ENCODE results near the gene GPC1. TPM values are rescaled to one million over a fixed set of nuclear protein-coding genes. Genes with fewer than 3 reads are reported as not detected.

GPC1 gene
- polyA plus RNA-seq, 1 of the 3 experiments (the other 2 are of a cell fraction) = 65.5 TPM

- no peak overlapping the region for H3K9ac ChIP-seq
- H3K27me3 ChIP-seq (ENCODE audit: insufficient read depth) = no peaks in the 10 kb centered on the region
- H3K9me2 ChIP-seq = no peaks in the 10 kb centered on the region
- H4K20me1 ChIP-seq (ENCODE audit: insufficient read depth) = no peaks in the 10 kb centered on the region
- no peaks in the 10 kb centered on the region for H3K79me2 ChIP-seq (ENCODE audit: insufficient read depth)
- no peak overlapping the region for H3K27ac ChIP-seq (ENCODE audit: low read depth in 2 of 2, low read length in 1 of 2)
- H3K9me3 ChIP-seq = no peaks in the 10 kb centered on the region
- peaks cover 3 to 14% of the 10 kb centered on the region in 2 experiments for H3K36me3 ChIP-seq (replicated peaks in 1 of 2; ENCODE audit: control insufficient read depth in 1 of 2, insufficient read depth in 2 of 2, low read length in 1 of 2)
- H3K4me3 ChIP-seq (ENCODE audit: low read depth in 2 of 2, low read length in 1 of 2) = no peak overlapping the region
- 100% methylated on average over 2 of the region's 2 CpGs for WGBS (ENCODE audit: low lambda C conversion rate)
- POLR2A ChIA-PET = interaction anchor here (1.0 kb wide), 1 partner anchor 46 kb away, joined by 3 read pairs; no protein-coding TSS in a partner anchor
- TF ChIP-seq SMC3 (IDR thresholded peaks at IDR 0.05; ENCODE audit: low read depth, low read length) (no peak), MAX (IDR thresholded peaks at IDR 0.05; ENCODE audit: low read depth) (no peak), USF1 (IDR thresholded peaks at IDR 0.05; ENCODE audit: borderline replicate concordance, low read depth) (no peak), MEF2A (IDR thresholded peaks at IDR 0.05; ENCODE audit: borderline replicate concordance, low read depth) (no peak)
- no peak for DNase-seq
- H3K4me2 ChIP-seq = no peak overlapping the region
- no peak overlapping the region for H2AFZ ChIP-seq (ENCODE audit: low read depth)
- no peaks in the 10 kb centered on the region; a peak in 1 of 4 replicates for H3K4me1 ChIP-seq (ENCODE audit: control insufficient read depth in 1 of 2, insufficient read depth in 2 of 2, low read depth in 1 of 2, low read length in 1 of 2)
- CTCF ChIA-PET = interaction anchor here (0.6 to 2.3 kb wide), 17 partner anchors 10 to 325 kb away, joined by 3 to 11 read pairs (median 4); no protein-coding TSS in a partner anchor
- H3F3A ChIP-seq (replicated peaks; ENCODE audit: insufficient read depth) = no peaks in the 10 kb centered on the region
Observed at GRCh38 chr2:240514631-240515030, 79.2 kb downstream of the GPC1 start.

GRCh38 chr2:240517342-240517741 is 81.9 kb downstream of the GPC1 start:
- Histone ChIP-seq H3K4me3 (ENCODE audit: low read depth in 2 of 2, low read length in 1 of 2) (no peak overlapping the region), H3K9me3 (no peaks in the 10 kb centered on the region), H3K9ac (no peak overlapping the region), H3K4me2 (no peak overlapping the region), H3K79me2 (ENCODE audit: insufficient read depth) (no peaks in the 10 kb centered on the region), H2AFZ (ENCODE audit: low read depth) (no peak overlapping the region), H3K27me3 (ENCODE audit: insufficient read depth) (no peaks in the 10 kb centered on the region), H4K20me1 (ENCODE audit: insufficient read depth) (no peaks in the 10 kb centered on the region), H3F3A (replicated peaks; ENCODE audit: insufficient read depth) (no peaks in the 10 kb centered on the region), H3K36me3 (replicated peaks in 1 of 2; ENCODE audit: control insufficient read depth in 1 of 2, insufficient read depth in 2 of 2, low read length in 1 of 2) (peaks cover 3 to 7% of the 10 kb centered on the region in 2 experiments), H3K27ac (ENCODE audit: low read depth in 2 of 2, low read length in 1 of 2) (no peak overlapping the region), H3K9me2 (no peaks in the 10 kb centered on the region), H3K4me1 (ENCODE audit: control insufficient read depth in 1 of 2, insufficient read depth in 2 of 2, low read depth in 1 of 2, low read length in 1 of 2) (no peaks in the 10 kb centered on the region; a peak in 1 of 4 replicates)
- no peak for DNase-seq
- WGBS (ENCODE audit: low lambda C conversion rate) = 80% methylated on average over 3 of the region's 4 CpGs
- ChIA-PET CTCF (interaction anchor here (0.9 to 1.3 kb wide), 4 partner anchors 9 to 63 kb away, joined by 3 read pairs; partner anchors contain the start of gene DUSP28), POLR2A (no interaction called here)
- TF ChIP-seq TAF1 (IDR thresholded peaks at IDR 0.05; ENCODE audit: borderline replicate concordance, low read depth, low read length) (no peak), ELF1 (IDR thresholded peaks at IDR 0.05) (no peak), RXRA (IDR thresholded peaks at IDR 0.05; ENCODE audit: borderline replicate concordance, low read depth) (no peak), FOXM1 (IDR thresholded peaks at IDR 0.05; ENCODE audit: low read depth) (no peak), REST (IDR thresholded peaks at IDR 0.05; ENCODE audit: low read depth, low read length) (no peak), CTCF (IDR thresholded peaks at IDR 0.05) (no peak), EP300 (IDR thresholded peaks at IDR 0.05; ENCODE audit: borderline replicate concordance in 1 of 2, low read depth in 1 of 2, low read length in 1 of 2) (no peak), JUND (IDR thresholded peaks at IDR 0.05) (no peak), NFIC (IDR thresholded peaks at IDR 0.05; ENCODE audit: borderline replicate concordance) (no peak), POLR2AphosphoS5 (IDR thresholded peaks at IDR 0.05; ENCODE audit: low read depth, low read length) (no peak), RAD21 (IDR thresholded peaks at IDR 0.05; ENCODE audit: low read length) (no peak), RCOR1 (IDR thresholded peaks at IDR 0.05; ENCODE audit: low read length) (no peak)

Measured in SK-N-SH (cell line).